ENCODE measurements around the gene TXNDC8. TPM values are rescaled to one million over a fixed set of nuclear protein-coding genes. Genes with fewer than 3 reads are reported as not detected.

The TXNDC8 gene
- total RNA-seq, 8 experiments from 2014 or later = 0.38 to 0.47 TPM; not detected in 6

GRCh38 chr9:110259566-110259965 lies 78.1 kb downstream of the TXNDC8 start:
- Histone ChIP-seq H3K4me3 (no peak overlapping the region), H3K4me1 (replicated peaks in 1 of 2) (peaks cover under 1 to 4% of the 10 kb centered on the region in 2 donors), H3K27ac (no peak overlapping the region)
- 63 to 100% (median 89%) methylated on average over 1 to 2 of the region's 2 CpGs for WGBS, 10 experiments
- no peak for ATAC-seq (replicated peaks in 6 of 8)
- in situ Hi-C loops (cut with MboI; ENCODE audit: low pct_unique_long_range_greater_than_20kb in 2 of 9, low sequenced_read_pairs in 9 of 9, unreplicated experiment in 9 of 9) = no loop called here

- H3K4me1 ChIP-seq (replicated peaks in 1 of 2) = peaks cover 6 to 12% of the 10 kb centered on the region in 2 donors
- no peak overlapping the region for H3K27ac ChIP-seq
- in situ Hi-C loops (cut with MboI; ENCODE audit: low pct_unique_long_range_greater_than_20kb in 2 of 9, low sequenced_read_pairs in 9 of 9, unreplicated experiment in 9 of 9) = no loop called here
- ATAC-seq (replicated peaks in 6 of 8) = no peak
- no peak overlapping the region for H3K4me3 ChIP-seq
- WGBS, 10 experiments = 83 to 100% (median 97%) methylated on average over 1 to 3 of the region's 3 CpGs
Measured at GRCh38 chr9:110258690-110259091, 79.0 kb downstream of the TXNDC8 start.

- Histone ChIP-seq H3K4me1 (replicated peaks in 1 of 2) (peaks cover 6 to 14% of the 10 kb centered on the region in 2 donors), H3K4me3 (peak overlapping the region in 1 of 5 donors; percentile 74), H3K27ac (no peak overlapping the region)
- peak in 1 of 8 experiments; percentile 3 for ATAC-seq (replicated peaks in 6 of 8)
- in situ Hi-C loops (cut with MboI; ENCODE audit: low pct_unique_long_range_greater_than_20kb in 2 of 9, low sequenced_read_pairs in 9 of 9, unreplicated experiment in 9 of 9) = no loop called here
- 80 to 100% (median 88%) methylated on average over 1 of the region's 1 CpG; no CpG with 5 or more reads in 7 of the 10 experiments for WGBS, 10 experiments
Measured at GRCh38 chr9:110257956-110258355, 79.7 kb downstream of the TXNDC8 start.

GRCh38 chr9:110257097-110257841 lies 80.4 kb downstream of the TXNDC8 start:
- H3K27ac ChIP-seq = peak overlapping the region in 1 of 2 donors; percentile 55
- peak overlapping the region; percentile 74 to 83 (median 78) for H3K4me3 ChIP-seq
- peaks cover 6 to 14% of the 10 kb centered on the region in 2 donors for H3K4me1 ChIP-seq (replicated peaks in 1 of 2)
- ATAC-seq (replicated peaks in 6 of 8) = peak in 3 of 8 experiments; percentile 0 to 3 (median 0)
- WGBS, 10 experiments = 0 to 25% (median 13%) methylated on average over 1 to 7 of the region's 14 CpGs
- in situ Hi-C loops (cut with MboI; ENCODE audit: low pct_unique_long_range_greater_than_20kb in 2 of 9, low sequenced_read_pairs in 9 of 9, unreplicated experiment in 9 of 9) = no loop called here

GRCh38 chr9:110256380-110257096 lies 81.1 kb downstream of the TXNDC8 start, which contains the start of gene TXN:
Gene TXN, minus strand, starts transcription at chr9:110256507. Its CDS starts 72 bp downstream, at chr9:110256435.
- in situ Hi-C loops (cut with MboI; ENCODE audit: low pct_unique_long_range_greater_than_20kb in 2 of 9, low sequenced_read_pairs in 9 of 9, unreplicated experiment in 9 of 9) = no loop called here
- WGBS, 10 experiments = 0 to 10% methylated on average over 2 to 4 of the region's 65 CpGs; no CpG with 5 or more reads in 8 of the 10 experiments
- ATAC-seq (replicated peaks in 6 of 8) = peak; percentile 59 to 88 (median 86)
- Histone ChIP-seq H3K4me3 (peak within 1 kb of the TSS; percentile 74 to 83 (median 78)), H3K27ac (peak within 1 kb of the TSS; percentile 72 to 74), H3K4me1 (replicated peaks in 1 of 2) (peaks cover 6 to 14% of the 10 kb centered on the region in 2 donors)

GRCh38 chr9:110255463-110256379 lies 81.9 kb downstream of the TXNDC8 start:
- peaks cover 6 to 14% of the 10 kb centered on the region in 2 donors for H3K4me1 ChIP-seq (replicated peaks in 1 of 2)
- ATAC-seq (replicated peaks in 6 of 8) = peak; percentile 4 to 51 (median 40)
- peak overlapping the region; percentile 72 to 74 for H3K27ac ChIP-seq
- WGBS, 10 experiments = 0% methylated on average over 1 to 8 of the region's 81 CpGs; no CpG with 5 or more reads in 6 of the 10 experiments
- peak overlapping the region; percentile 74 to 83 (median 78) for H3K4me3 ChIP-seq
- in situ Hi-C loops (cut with MboI; ENCODE audit: low pct_unique_long_range_greater_than_20kb in 2 of 9, low sequenced_read_pairs in 9 of 9, unreplicated experiment in 9 of 9) = no loop called here

GRCh38 chr9:110255034-110255462 lies 82.6 kb downstream of the TXNDC8 start:
- in situ Hi-C loops (cut with MboI; ENCODE audit: low pct_unique_long_range_greater_than_20kb in 2 of 9, low sequenced_read_pairs in 9 of 9, unreplicated experiment in 9 of 9) = no loop called here
- ATAC-seq (replicated peaks in 6 of 8) = no peak
- 0 to 7% (median 3%) methylated on average over 2 to 14 of the region's 17 CpGs; no CpG with 5 or more reads in 4 of the 10 experiments for WGBS, 10 experiments
- peak overlapping the region in 1 of 2 donors; percentile 72 for H3K27ac ChIP-seq
- peaks cover 6 to 14% of the 10 kb centered on the region in 2 donors for H3K4me1 ChIP-seq (replicated peaks in 1 of 2)
- H3K4me3 ChIP-seq = peak overlapping the region; percentile 74 to 83 (median 78)

- WGBS, 10 experiments = 0 to 71% (median 33%) methylated on average over 1 to 2 of the region's 2 CpGs; no CpG with 5 or more reads in 3 of the 10 experiments
- no peak for ATAC-seq (replicated peaks in 6 of 8)
- Histone ChIP-seq H3K4me3 (peak overlapping the region; percentile 74 to 83 (median 78)), H3K27ac (no peak overlapping the region), H3K4me1 (replicated peaks in 1 of 2) (peaks cover 6 to 14% of the 10 kb centered on the region in 2 donors)
- in situ Hi-C loops (cut with MboI; ENCODE audit: low pct_unique_long_range_greater_than_20kb in 2 of 9, low sequenced_read_pairs in 9 of 9, unreplicated experiment in 9 of 9) = no loop called here
Measured at GRCh38 chr9:110254500-110254899, 83.2 kb downstream of the TXNDC8 start.

Other genes with a start within 250 kb of the TXNDC8 start
- 1 to 10 TPM in 2 of 8 experiments, under 1 TPM in 4, not detected in 2; 0.18 to 1.9 (median 0.73) TPM for gene C9orf152, start 129.7 kb downstream of the TXNDC8 start, total RNA-seq
- gene TXN, start 81.4 kb downstream of the TXNDC8 start, total RNA-seq = 100 to 1,000 TPM; 153 to 778 (median 216) TPM
- 1 to 10 TPM in 4 of 8 experiments, under 1 TPM in 4; 0.22 to 8.9 (median 0.97) TPM for gene SVEP1, start 241.9 kb upstream of the TXNDC8 start, total RNA-seq